Coronary artery (tissue), 2 donors: ENCODE data around the gene C2CD2.

Experiments used
- DNase-seq: peaks from one replicate; pipeline ENCODE4 v3.0.0-alpha.2; 2017; ENCODE audit warnings: low spot score
- H3K27ac ChIP-seq, 2 donors: fragments of 200-600 bp; sonication (generic); one replicate each; pipeline ENCODE4 v1.5.1; 2016 to 2019
- H3K4me3 ChIP-seq: fragments of 200-600 bp; sonication (generic); 2 replicates; pipeline ENCODE4 v1.5.1; 2016; ENCODE audit warnings: mild to moderate bottlenecking, moderate library complexity
- TF ChIP-seq, protein P1 (sequence below): fragments of 200-600 bp; sonication (generic); IDR thresholded peaks from one replicate; pipeline ENCODE4 v1.5.1; 2019; ENCODE audit warnings: antibody characterized with exemption

Gene C2CD2

DNA sequence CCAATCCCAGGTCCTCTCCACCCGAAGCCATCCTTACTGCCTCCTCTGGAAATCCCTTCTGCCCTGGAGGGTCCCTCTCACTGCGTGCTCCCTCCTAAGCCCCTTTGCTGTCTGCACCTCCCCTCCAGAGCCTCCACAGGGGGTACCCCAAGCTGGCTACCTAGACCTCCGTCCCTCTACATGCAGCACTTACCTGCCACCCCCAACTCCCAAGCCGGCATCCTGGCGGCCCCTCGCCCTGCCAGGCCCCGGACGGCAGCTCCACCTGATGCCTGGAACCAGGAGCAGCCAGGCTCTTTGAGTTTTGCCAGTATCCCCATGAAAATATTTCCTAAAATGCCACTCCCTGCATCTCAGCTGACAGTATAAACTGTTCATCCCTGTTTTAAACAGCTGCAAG, 78.7 kb downstream of the C2CD2 start:
- H3K4me3 ChIP-seq = no peak overlapping the region
- no peak for DNase-seq
- TF ChIP-seq, protein P1, sequence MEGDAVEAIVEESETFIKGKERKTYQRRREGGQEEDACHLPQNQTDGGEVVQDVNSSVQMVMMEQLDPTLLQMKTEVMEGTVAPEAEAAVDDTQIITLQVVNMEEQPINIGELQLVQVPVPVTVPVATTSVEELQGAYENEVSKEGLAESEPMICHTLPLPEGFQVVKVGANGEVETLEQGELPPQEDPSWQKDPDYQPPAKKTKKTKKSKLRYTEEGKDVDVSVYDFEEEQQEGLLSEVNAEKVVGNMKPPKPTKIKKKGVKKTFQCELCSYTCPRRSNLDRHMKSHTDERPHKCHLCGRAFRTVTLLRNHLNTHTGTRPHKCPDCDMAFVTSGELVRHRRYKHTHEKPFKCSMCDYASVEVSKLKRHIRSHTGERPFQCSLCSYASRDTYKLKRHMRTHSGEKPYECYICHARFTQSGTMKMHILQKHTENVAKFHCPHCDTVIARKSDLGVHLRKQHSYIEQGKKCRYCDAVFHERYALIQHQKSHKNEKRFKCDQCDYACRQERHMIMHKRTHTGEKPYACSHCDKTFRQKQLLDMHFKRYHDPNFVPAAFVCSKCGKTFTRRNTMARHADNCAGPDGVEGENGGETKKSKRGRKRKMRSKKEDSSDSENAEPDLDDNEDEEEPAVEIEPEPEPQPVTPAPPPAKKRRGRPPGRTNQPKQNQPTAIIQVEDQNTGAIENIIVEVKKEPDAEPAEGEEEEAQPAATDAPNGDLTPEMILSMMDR = no peak

DNA sequence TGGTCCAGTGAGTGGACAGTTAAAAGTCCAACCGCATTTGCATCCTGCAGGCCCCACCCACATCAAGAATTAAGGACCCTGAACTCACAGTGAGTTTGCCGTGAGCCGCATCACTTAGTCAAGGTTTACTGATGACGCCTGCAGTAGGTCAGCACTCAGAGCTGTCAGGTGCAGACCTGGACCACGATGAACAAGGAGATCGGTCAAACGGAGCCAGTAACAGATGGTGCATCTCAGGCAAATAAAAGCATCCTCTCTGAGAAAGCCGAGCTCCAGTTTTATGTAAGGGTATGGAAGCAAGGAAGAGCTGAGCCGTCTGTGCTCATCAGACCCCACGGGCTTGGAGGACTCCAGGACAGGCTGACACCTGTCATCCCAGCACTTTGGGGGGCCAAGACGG, 79.2 kb downstream of the C2CD2 start:
- Histone ChIP-seq H3K4me3 (no peak overlapping the region), H3K27ac (no peak overlapping the region)
- DNase-seq = no peak
- TF ChIP-seq, protein P1 = no peak

More for the DNA sequence above, 78.7 kb downstream of the C2CD2 start:
- no peak overlapping the region for H3K27ac ChIP-seq

DNA sequence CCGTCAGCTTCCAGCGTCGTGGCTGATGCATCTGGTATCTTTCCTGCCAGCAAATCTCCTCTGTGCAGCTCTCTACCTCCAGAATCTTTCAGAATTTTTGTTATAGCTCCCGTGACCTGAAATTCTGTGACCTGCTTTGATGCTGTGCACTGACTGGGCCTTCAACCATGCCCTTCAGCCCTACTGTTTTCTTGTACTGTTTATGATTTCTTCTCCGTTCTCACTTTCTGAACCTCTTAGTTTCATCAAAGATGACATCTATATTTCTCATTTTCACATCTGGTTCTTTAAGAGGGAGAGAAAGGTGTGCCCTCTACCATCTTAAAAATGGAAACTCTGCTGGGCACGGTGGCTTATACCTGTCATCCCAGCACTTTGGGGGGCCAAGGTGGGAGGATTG, 80.4 kb downstream of the C2CD2 start:
- no peak for DNase-seq

DNA sequence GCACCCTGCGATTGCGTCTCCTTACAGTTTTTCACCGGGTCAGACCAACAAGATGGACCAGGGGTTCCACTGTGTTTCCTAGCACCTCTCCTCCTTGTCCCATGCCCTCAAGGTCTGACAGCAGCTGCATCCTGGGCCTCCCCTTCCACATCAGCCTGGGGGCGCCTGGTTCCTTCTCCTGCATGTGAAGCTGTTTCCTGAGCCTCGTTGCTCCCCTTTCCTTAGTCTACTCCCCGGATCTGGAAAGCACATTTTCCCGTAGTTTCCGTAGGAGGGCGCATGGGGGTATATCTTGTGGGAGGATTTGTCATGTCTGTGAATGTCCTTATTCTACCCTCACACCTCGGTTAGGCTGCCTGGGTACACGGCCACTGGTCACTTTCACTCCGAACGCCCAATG, 80.8 kb downstream of the C2CD2 start:
- TF ChIP-seq, protein P1 = no peak
- Histone ChIP-seq H3K27ac (no peak overlapping the region), H3K4me3 (no peak overlapping the region)
- DNase-seq = no peak

More for the DNA sequence above, 80.4 kb downstream of the C2CD2 start:
- TF ChIP-seq, protein P1 = no peak
- Histone ChIP-seq H3K27ac (no peak overlapping the region), H3K4me3 (no peak overlapping the region)

DNA sequence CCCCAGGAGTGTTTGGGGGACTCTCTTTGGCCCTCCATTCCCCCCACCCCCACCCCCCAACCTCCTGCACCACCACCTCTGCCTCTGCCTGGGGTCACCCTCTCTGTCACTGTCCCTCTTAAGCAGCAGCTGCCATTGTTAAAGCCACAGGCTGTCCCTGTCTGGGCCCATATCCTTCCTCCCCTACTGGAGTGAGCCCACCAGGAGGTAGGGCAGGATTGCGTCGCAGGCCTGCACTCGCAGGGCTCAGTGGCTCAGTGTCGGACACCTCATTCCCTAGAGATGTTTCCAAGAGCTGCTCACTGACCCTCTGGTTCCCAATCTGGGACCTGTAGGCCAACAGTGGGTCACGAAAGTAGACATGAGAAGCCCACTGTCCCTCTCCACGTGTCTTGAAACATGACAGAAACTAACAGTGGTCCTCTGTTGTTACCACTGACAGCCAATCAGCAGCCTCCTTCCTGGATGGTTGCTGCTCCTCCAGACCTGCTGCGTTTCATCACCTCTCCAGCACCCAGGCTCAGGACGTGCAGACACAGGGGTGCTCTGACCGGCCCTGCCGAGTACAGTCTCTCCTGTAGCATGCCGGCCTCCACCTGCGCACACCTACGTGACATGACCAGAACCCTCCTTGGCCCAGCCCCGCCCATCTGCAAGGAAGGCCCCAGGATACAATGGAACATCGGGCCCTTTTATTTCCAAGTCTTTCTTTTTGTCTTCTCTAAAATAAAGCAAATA, 82.4 kb downstream of the C2CD2 start:
- DNase-seq = no peak
- no peak overlapping the region for H3K4me3 ChIP-seq
- H3K27ac ChIP-seq = no peak overlapping the region
- TF ChIP-seq, protein P1 = no peak

DNA sequence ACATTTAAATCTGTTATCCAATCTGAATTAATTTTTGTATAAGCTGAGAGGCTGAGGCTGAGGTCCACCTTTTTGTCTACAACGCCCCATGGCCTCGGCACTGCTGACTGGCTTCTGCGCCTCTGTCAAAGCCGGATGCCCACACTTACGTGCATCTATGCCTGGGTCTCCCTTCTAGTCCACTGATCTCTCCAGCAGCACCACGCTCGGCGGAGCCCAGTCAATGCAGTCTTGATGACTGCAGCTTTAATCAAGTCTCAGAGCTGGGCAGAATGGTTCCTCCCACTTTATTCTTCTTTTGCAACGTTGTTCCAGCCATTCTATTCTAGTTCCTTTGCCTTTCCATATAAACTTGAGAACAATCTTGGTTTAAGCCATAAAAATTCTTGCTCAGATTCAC, 84.0 kb downstream of the C2CD2 start:
- DNase-seq = no peak
- TF ChIP-seq, protein P1 = no peak
- Histone ChIP-seq H3K4me3 (no peak overlapping the region), H3K27ac (no peak overlapping the region)

DNA sequence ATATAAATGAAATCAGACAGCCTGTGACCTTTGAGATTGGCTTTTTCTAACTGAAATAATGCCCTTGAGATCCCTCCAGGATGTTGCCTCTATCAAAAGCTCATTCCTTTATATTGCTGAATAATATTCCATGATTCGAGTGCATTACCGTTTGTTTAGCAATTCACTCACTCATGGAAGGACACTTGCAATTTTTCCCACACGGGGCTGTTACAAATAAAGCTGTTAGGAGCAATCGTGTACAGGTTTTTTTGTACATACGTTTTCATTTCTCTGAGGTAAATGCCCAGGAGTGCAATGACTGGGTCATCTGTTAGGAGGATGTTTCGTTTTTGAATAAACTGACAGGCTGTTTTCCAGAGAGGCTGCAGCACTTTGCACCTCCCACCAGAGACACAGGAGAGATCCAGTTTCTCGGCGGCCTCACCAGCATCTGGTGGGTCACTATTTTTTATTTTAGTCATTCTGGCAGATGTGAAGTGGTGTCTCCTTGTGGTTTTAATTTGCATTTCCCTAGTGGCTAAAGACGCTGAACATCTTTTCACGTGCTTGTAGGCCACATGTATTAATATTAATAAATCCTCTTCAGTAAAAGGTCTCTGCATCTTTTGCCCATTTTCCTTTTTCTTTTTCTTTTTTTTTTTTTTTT, 85.6 kb downstream of the C2CD2 start:
- H3K27ac ChIP-seq = no peak overlapping the region
- TF ChIP-seq, protein P1 = no peak
- DNase-seq = no peak
- no peak overlapping the region for H3K4me3 ChIP-seq
